Gastroesophageal sphincter (tissue), 3 donors: ENCODE measurements around the gene GSTA4.

Source experiments
- EP300 ChIP-seq: sonication (generic); formaldehyde crosslinking; IDR thresholded peaks from one replicate; pipeline ENCODE4 v1.6.1; 2017; ENCODE audit warnings: antibody characterized with exemption, mild to moderate bottlenecking
- POLR2A ChIP-seq, 2 donors: fragments of 450-650 bp; IDR thresholded peaks; one replicate each; pipeline ENCODE4 v1.6.1; 2017; ENCODE audit warnings: antibody characterized with exemption in 2 of 2, mild to moderate bottlenecking in 2 of 2, moderate library complexity in 1 of 2
- POLR2AphosphoS5 ChIP-seq: sonication (generic); formaldehyde crosslinking; IDR thresholded peaks from one replicate; pipeline ENCODE4 v1.6.1; 2017; ENCODE audit warnings: antibody characterized with exemption
- TF ChIP-seq, protein P1 (sequence below), 4 experiments: fragments of 200-600 bp in 2 of 4; fragments of 450-650 bp in 2 of 4; sonication (generic) in 1 of 4; IDR thresholded peaks; one replicate each; pipeline ENCODE4 v1.5.1; 2017 to 2019; ENCODE audit warnings: antibody characterized with exemption in 4 of 4, mild to moderate bottlenecking in 2 of 4, moderate library complexity in 2 of 4

GRCh38 chr6:53033764-53034163, 38.7 kb upstream of the GSTA4 start:
- TF ChIP-seq, protein P1, sequence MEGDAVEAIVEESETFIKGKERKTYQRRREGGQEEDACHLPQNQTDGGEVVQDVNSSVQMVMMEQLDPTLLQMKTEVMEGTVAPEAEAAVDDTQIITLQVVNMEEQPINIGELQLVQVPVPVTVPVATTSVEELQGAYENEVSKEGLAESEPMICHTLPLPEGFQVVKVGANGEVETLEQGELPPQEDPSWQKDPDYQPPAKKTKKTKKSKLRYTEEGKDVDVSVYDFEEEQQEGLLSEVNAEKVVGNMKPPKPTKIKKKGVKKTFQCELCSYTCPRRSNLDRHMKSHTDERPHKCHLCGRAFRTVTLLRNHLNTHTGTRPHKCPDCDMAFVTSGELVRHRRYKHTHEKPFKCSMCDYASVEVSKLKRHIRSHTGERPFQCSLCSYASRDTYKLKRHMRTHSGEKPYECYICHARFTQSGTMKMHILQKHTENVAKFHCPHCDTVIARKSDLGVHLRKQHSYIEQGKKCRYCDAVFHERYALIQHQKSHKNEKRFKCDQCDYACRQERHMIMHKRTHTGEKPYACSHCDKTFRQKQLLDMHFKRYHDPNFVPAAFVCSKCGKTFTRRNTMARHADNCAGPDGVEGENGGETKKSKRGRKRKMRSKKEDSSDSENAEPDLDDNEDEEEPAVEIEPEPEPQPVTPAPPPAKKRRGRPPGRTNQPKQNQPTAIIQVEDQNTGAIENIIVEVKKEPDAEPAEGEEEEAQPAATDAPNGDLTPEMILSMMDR (IDR thresholded peaks at IDR 0.05), result no peak
- TF ChIP-seq POLR2A (IDR thresholded peaks at IDR 0.05) (no peak), EP300 (no peak), POLR2AphosphoS5 (peak; percentile 10)
